Activated CD4-positive, alpha-beta T cell treated with anti-CD3 and anti-CD28 coated beads, Interleukin-10, Interleukin-2, amounts not matched to agents 100 ng/mL and 50 ng/mL, durations not matched to agents 16 hours and 8 hours (primary cell): ENCODE data around the gene NDUFS8.
A peak's percentile ranks its signal among the peaks of the same experiment; 100 is the strongest.

Experiments
- DNase-seq: peaks from one replicate; pipeline ENCODE4 v3.0.0-alpha.2; 2020

Gene NDUFS8

GRCh38 chr11:68038226-68038717, 7.8 kb downstream of the NDUFS8 start:
- DNase-seq, result no peak

GRCh38 chr11:68038718-68039525, 8.4 kb downstream of the NDUFS8 start, which contains the start of gene TCIRG1:
Gene TCIRG1, plus strand, starts transcription at chr11:68039025. Its CDS starts 2,247 bp downstream, at chr11:68041272.
- DNase-seq, result peak; percentile 80

GRCh38 chr11:68039526-68040086, 9.1 kb downstream of the NDUFS8 start:
- DNase-seq, result no peak

GRCh38 chr11:68040101-68040956, 9.8 kb downstream of the NDUFS8 start:
- DNase-seq, result peak; percentile 62

GRCh38 chr11:68040957-68041591, 10.6 kb downstream of the NDUFS8 start:
- no peak for DNase-seq

- DNase-seq, result no peak
Measured at GRCh38 chr11:68041617-68042218, 11.2 kb downstream of the NDUFS8 start.

DNA sequence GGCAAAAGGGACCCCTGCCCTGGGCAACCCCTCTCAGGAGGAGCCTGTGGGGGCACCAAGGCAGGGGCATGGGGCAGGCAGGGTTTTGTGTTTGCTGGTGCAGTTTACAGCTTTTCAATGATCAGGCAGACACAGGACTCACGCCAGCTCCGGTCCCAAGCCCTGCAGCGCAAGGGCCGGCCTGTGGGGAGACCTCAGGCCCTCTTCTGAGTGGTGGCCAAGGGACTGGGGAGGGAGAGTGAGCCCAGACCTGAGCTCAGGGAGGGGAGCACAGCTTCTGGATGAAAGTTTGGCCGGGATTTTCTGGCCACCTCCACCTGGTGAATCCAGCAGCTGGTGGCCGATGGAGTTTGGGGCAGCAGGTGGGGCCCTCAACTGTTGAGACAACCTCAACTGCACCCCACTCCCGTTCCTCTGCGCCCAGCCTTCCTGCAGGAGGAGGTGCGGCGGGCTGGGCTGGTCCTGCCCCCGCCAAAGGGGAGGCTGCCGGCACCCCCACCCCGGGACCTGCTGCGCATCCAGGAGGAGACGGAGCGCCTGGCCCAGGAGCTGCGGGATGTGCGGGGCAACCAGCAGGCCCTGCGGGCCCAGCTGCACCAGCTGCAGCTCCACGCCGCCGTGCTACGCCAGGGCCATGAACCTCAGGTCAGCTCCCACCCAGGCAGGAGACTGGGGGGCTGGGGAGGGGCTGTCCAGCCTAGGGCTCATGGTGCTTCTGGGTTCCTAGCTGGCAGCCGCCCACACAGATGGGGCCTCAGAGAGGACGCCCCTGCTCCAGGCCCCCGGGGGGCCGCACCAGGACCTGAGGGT, 11.9 kb downstream of the NDUFS8 start:
- no peak for DNase-seq

DNA sequence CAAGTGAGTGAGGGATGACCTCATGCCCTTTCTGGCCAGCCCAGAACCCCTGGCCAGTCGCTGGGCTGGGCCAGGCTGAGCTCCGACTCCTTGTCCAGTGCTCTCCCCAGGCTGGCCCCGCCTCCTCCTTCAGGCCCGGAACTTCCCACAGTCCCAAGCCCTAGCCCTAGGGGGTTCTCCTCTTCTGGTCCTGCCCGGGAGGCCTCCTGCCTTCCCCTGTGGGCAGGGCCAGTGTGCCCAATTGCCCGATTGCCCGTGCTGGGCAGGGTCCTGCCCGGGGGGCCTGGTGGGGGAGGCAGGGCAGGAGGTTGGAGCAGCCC, 12.5 kb downstream of the NDUFS8 start:
- no peak for DNase-seq

DNA sequence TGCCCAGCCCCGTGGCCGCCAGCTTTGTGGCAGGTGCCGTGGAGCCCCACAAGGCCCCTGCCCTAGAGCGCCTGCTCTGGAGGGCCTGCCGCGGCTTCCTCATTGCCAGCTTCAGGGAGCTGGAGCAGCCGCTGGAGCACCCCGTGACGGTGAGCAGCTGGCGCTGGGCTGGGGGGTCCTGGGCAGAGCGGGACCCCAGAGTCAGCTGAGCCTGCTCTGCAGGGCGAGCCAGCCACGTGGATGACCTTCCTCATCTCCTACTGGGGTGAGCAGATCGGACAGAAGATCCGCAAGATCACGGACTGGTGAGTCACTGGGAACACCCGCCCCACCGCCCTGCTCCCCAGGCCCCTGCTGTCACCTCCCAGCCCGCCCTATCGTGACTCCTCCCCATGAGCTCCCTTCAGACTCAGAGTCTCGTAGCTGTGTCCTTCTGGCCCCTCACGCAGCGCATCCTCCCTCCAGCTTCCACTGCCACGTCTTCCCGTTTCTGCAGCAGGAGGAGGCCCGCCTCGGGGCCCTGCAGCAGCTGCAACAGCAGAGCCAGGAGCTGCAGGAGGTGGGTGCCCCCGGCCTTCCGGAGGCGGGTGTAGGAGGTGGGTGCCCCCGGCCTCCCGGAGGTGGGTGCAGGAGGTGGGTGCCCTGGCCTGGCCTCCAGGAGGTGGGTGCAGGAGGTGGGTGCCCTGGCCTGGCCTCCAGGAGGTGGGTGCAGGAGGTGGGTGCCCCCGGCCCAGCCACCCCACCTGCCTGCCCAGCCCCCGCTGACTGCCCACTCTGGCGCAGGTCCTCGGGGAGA, 13.1 kb downstream of the NDUFS8 start:
- no peak for DNase-seq

DNA sequence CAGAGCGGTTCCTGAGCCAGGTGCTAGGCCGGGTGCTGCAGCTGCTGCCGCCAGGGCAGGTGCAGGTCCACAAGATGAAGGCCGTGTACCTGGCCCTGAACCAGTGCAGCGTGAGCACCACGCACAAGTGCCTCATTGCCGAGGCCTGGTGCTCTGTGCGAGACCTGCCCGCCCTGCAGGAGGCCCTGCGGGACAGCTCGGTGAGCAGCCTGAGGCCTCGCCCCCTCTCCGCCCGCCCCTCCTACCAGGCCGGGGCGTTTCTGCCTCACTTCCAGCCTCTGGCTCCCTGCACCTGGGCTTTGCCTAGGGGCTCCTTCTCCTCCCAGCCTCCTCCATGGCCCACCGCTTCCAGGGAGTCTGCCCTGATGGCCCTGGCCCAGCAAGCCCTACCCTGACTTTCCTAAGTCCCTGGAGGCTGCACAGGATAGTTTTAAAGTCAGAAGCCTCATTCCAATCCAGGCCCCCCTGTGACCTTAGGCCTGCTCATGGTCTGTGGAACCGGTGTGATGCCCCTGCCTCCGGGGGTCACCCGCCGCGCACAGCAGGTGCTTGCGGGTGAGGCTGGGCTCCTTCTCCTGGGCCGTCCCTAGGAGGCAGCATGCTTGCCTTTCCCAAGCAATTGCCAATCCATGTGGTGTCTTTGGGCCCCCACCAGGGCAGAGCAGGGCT, 13.8 kb downstream of the NDUFS8 start:
- no peak for DNase-seq

DNA sequence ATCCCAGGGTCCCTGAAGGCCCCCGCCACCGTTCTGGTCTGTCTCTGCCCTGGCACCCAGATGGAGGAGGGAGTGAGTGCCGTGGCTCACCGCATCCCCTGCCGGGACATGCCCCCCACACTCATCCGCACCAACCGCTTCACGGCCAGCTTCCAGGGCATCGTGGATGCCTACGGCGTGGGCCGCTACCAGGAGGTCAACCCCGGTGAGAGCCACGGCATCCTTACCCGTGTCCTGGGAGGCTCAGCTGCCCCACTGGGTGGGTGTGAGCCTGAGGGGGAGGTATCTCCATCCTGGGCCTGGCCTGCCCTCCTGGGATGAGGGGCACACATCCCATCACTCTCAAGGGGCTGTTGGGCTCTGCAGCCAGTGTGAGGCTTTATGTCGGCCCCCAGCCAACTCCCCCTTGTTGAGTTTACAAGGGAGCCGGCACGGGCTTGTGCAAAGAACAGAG, 14.4 kb downstream of the NDUFS8 start:
- no peak for DNase-seq

DNA sequence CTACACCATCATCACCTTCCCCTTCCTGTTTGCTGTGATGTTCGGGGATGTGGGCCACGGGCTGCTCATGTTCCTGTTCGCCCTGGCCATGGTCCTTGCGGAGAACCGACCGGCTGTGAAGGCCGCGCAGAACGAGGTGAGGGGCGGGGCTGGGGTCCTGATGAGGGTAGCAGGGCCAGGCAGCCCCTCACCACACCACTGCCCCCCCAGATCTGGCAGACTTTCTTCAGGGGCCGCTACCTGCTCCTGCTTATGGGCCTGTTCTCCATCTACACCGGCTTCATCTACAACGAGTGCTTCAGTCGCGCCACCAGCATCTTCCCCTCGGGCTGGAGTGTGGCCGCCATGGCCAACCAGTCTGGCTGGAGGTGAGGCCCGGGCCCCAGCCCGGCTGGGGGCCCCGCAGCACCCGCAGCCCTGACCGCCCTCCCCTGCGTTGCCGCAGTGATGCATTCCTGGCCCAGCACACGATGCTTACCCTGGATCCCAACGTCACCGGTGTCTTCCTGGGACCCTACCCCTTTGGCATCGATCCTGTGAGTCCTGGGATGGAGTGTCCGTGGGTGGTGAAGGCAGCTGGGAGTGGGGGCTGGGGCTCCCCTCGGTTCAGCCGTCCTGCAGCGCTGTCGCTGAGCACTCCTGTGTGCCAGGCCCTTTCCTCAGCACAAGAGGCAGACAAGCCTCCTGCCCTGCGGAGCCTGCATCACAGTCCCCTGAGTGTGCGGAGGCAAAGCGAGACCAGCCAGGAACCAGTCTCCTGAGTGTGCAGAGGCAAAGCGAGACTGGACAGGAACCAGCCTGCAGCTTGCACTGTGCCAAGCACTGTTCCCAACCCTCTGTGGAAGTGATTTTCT, 17.2 kb downstream of the NDUFS8 start:
- DNase-seq, result no peak

GRCh38 chr11:68048681-68049508, 18.4 kb downstream of the NDUFS8 start:
- DNase-seq, result no peak

GRCh38 chr11:68049509-68050370, 19.3 kb downstream of the NDUFS8 start:
- DNase-seq, result no peak

- no peak for DNase-seq
Measured at GRCh38 chr11:68050371-68050841, 19.9 kb downstream of the NDUFS8 start.

DNA sequence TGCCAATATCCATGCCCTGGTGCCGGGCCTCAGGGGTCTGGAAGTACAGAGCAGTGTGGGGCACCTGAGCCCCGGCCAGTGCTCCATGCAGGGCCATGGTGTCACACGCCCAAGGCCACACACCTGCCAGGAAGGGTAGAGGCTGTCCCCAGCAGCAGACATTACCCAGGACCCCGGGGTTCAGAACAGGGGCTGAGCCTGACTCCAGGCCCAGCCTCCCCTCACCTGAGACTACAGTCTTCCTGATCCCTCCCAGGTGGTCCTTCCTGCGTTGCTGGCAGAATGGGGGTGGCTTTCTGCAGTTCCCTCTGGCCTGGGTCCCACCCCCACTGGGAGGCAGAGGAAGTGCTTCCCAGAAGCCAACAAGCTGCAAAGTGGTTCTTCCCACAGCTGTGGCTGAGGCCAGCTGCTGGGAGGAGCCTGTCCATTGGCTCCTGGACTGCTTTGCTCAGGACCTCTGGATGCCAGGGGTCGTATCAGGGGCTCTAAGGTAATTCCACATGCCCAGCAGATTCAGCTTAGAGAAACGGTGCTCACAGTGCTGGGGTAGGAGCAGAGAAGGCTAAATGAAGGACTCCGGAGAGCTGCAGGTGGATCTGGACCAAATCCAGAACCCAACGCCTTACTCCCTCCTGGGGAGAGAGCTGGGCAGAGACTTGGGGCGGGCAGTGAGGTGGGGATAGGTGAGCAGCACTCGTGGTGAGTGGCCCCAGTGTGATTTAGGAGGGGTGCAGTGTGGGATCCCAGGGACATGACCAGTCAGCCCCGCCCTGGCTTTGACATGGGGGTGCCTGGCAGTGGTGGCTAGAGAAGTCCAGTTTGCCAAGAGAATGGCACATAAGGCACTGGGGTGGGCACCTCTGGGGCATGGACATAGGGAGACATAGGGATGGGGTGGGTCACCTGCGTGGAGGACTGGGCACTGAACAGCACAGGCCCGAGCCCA, 21.0 kb downstream of the NDUFS8 start:
- no peak for DNase-seq
